Fibroblast of pulmonary artery (primary cell): Measurements from ENCODE around the gene FEM1C.

ENCODE experiments used
- DNase-seq: peaks from one replicate; pipeline ENCODE4 v3.0.0-alpha.2; 2010; ENCODE audit warnings: low read depth
- H3K4me3 ChIP-seq: replicated peaks from 2 replicates; pipeline ENCODE4 v1.5.1; 2011; ENCODE audit warnings: low read depth, mild to moderate bottlenecking, control low read depth, low read length, moderate library complexity
- CTCF ChIP-seq: IDR thresholded peaks from 2 replicates; pipeline ENCODE4 v1.5.1; 2011; ENCODE audit warnings: mild to moderate bottlenecking, control low read depth, low read length, inconsistent platforms; ENCODE audit errors: missing control alignments

FEM1C gene

GRCh38 chr5:115551415-115551814 lies 6.8 kb upstream of the FEM1C start:
- no peak for TF ChIP-seq CTCF
- no peak overlapping the region for H3K4me3 ChIP-seq
- peak; percentile 60 for DNase-seq

- TF ChIP-seq CTCF: peak; percentile 56
- no peak overlapping the region for H3K4me3 ChIP-seq
- DNase-seq: peak; percentile 58
Measured at GRCh38 chr5:115549154-115549553, 4.6 kb upstream of the FEM1C start.

- H3K4me3 ChIP-seq: no peak overlapping the region
- no peak for DNase-seq
- TF ChIP-seq CTCF: no peak
Measured at GRCh38 chr5:115548683-115549082, 4.1 kb upstream of the FEM1C start.

- no peak overlapping the region for H3K4me3 ChIP-seq
- DNase-seq: no peak
- no peak for TF ChIP-seq CTCF
Measured at GRCh38 chr5:115545351-115545882, 842 bp upstream of the FEM1C start.

DNA sequence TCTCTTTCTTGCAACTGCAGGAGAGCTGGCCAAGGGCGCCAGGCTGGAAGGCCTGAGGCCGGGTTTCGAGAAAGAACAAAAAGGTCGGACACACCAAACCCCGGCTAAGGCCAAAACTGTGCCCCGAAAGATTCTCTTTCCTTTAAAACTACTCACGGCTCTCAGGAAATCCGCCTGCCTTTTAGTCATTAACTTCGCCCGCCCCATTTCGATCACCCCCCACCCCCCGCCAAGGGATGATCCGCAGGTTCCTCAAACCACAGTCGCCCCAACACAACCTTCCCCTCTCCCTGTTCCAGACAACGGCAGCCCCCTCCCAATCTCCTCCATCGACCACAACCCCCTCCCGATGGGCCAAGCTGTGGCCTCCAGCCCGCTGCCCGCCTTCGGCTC lies 536 bp downstream of the FEM1C start:
- H3K4me3 ChIP-seq: peak overlapping the region; percentile 92
- no peak for DNase-seq

GRCh38 chr5:115543365-115544042 lies 1.1 kb downstream of the FEM1C start:
- peak overlapping the region; percentile 92 for H3K4me3 ChIP-seq
- TF ChIP-seq CTCF: no peak
- DNase-seq: peak; percentile 54

More for the DNA sequence above, 536 bp downstream of the FEM1C start:
- TF ChIP-seq CTCF: no peak
